GM19328 (cell line): ENCODE results near the gene ADGRF3.
"Not testable (repeated sequence)": the region's sequence is repeated elsewhere in the genome, so short reads cannot be mapped to it uniquely, and the experiment has no call there.

Experiments used
- ATAC-seq: cut with Tn5 transposase; IDR thresholded peaks from one replicate; pipeline ENCODE4 v1.9.1; 2021; ENCODE audit warnings: mild to moderate bottlenecking, moderate library complexity; ENCODE audit not compliant: unreplicated experiment

ADGRF3 gene, protein sequence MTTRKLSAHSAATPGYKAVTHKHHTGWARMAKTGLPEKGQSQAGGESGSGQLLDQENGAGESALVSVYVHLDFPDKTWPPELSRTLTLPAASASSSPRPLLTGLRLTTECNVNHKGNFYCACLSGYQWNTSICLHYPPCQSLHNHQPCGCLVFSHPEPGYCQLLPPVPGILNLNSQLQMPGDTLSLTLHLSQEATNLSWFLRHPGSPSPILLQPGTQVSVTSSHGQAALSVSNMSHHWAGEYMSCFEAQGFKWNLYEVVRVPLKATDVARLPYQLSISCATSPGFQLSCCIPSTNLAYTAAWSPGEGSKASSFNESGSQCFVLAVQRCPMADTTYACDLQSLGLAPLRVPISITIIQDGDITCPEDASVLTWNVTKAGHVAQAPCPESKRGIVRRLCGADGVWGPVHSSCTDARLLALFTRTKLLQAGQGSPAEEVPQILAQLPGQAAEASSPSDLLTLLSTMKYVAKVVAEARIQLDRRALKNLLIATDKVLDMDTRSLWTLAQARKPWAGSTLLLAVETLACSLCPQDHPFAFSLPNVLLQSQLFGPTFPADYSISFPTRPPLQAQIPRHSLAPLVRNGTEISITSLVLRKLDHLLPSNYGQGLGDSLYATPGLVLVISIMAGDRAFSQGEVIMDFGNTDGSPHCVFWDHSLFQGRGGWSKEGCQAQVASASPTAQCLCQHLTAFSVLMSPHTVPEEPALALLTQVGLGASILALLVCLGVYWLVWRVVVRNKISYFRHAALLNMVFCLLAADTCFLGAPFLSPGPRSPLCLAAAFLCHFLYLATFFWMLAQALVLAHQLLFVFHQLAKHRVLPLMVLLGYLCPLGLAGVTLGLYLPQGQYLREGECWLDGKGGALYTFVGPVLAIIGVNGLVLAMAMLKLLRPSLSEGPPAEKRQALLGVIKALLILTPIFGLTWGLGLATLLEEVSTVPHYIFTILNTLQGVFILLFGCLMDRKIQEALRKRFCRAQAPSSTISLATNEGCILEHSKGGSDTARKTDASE

DNA sequence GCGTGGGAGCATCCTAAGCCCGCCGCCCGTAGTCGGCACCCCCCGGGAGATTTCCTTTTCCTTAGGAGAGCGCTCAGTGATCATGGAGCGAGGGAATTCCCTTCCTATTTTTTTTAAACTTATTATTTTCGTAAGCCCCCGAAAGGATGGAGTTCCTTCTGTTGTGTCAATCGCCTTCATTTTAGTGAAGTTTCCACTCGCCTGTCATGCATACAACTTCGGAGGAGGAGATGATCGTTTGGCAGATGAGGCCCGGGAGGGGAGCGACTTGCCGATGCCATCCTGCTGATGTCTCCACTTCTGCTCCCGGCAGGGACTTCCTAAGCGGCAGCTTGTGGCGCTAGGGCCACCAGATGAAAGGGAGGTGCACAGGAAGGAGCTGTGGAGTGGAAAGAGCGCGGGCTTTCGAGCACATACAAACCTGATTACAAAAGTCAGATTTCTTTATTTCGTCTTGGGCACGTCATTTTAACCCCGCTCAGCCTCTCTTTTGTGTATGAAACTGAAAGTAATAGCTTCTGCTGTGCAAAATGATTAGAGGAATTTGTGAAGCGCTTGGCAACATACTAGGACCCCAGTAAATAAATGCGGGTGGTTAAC, at the start of gene ADGRF3:
ADGRF3 (minus strand) TSS at position 336 of the 600 bp plus-strand sequence. CDS start 555 bp downstream, outside the sequence.
- no peak for ATAC-seq

DNA sequence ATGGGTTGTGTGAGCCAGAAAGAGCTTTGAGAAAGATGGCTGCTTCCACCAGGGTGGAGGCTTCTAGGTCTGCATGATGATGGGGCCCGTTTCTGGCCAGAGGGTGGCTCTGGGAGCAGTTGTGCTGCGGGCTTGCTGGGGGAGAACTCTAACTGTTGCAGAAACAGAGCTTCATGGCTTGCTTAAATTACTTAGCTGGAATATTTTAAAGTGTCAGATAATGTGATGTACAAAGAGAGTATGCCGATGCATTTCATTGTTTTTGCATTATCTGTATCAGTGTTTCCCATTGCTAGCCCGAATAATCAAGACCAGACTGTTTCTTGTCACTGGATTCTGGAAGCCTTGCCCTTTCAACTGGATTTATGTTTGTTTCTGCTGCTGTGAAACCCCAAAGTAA, 48.8 kb upstream of the ADGRF3 start:
- no peak for ATAC-seq

DNA sequence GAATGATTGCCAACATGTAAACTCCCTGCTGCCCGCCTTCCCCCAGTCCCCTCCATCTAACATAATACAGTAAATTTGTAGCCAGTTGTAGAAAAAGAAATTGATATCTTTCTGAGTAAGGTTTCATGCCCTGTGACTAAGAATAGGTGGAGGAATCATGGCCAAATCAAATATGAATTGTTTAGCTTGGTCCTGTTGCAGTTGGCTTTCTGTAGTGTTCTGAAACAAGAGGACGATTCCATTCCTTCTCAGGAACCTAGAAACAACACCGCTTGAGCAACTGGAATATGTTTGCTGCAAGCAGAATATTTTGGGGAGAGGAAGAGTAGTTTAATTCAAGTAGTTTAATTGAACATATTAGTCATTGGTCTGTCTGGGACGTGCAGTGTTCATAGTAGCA, 48.1 kb upstream of the ADGRF3 start:
- no peak for ATAC-seq

DNA sequence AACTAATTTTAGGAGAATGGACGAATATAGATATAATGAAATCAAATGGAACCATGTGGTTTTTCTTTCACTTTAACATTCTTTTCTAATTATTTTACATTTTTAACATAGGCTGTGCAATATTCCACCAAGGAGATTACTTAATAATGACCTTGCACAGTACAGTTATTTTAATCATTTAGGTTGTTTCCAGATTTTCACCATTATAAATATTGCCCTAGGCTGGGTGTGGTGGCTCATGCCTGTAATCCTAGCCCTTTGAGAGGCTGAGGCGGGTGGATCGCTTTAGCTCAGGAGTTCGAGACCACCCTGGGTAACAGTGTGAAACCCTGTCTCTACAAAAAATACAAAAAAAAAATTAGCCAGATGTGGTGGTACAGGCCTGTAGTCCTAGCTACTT, 40.6 kb upstream of the ADGRF3 start:
- ATAC-seq, result no peak

DNA sequence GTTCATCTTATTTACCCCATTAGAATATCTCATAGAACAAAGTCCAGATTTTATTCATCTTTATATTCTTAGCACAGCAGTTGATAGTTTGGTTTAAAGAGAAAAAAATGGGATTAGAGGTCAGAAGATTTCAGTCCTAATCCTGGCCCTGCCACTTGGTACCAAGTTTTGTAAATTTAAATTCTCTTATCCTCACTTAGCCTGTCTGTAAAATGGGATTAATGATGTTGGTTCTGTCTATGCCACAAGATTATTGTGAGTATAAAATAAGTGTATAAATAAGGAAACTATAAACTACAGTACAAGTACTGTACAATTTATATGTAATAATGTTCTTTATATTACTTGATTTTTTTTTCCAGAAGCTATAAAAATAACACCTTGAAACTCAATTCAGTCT, 38.0 kb upstream of the ADGRF3 start:
- ATAC-seq, result no peak

DNA sequence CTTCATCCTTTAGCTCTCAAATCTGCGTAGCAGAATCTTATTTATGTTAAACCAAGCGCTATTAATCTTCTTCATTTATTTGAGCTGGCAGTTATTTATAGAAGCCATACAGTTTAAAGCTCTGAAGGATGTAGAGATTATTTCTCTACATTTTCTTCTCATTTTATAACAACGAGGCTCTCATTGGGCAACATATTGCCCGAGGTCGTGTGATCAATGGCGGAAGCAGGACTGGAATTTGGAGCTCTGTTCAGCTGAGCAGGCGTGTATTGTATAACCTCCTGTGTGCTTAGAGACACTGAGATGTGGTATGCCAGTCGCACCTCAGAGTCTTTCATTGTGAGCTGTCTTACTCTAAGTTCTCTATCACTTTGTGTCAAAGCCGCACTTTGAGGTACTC, 37.6 kb upstream of the ADGRF3 start:
- ATAC-seq, result no peak

DNA sequence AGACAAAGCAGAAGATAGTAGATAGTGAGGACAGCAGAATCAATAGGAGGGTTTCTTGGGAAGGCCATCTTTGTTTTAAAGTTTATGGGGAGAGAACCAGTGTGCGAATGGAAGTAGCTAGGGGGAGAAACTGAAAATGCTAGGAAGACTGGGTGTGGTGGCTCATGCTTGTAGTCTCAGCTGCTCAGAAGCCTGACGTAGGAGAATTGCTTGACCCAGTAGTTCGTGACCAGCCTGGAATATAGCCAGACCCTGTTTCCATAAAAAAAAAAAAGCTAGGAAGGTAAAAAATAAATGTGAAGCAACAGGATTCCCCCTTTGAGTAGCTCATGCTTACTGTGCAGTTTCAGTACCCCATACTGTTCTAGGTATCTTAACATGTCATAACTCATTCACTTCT, 36.0 kb upstream of the ADGRF3 start:
- ATAC-seq, result no peak

DNA sequence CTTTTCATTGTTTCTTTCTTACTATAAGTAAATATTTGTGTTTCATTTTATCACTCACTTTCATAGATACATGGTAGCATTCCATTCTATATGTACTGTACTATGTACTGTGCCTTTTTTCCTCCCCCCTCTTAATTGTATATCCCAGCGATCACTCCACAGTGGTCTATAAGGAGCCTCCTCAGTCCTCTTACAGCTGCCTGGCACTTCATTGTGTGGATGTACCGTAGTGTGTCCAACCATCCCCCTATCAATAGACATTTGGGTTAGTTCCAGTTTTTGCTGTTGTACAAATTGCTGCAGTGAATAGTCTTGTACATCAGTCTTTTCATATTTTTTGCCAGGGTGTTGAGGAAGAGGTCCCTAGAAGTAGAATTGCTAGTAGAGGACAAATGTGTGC, 33.7 kb upstream of the ADGRF3 start:
- ATAC-seq, result no peak

DNA sequence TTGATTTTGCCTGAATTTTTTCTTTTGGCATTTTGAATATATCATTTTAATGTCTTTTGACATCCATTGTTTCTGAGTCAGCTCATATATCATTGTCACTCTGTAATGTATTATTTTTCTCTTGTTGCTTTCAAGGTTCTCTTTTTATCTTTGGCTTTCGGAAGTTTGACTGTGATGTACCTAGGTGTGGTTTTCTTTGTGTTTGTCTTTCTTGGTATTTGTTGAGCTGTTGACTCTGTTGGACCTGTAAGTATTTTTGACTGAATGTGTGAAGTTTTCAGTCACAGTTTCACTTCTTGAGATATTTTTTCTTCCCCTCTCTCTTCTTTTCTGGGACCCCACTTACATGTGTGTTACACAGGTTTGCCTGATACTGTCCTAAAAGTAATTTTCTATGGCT, 30.2 kb upstream of the ADGRF3 start:
- no peak for ATAC-seq

DNA sequence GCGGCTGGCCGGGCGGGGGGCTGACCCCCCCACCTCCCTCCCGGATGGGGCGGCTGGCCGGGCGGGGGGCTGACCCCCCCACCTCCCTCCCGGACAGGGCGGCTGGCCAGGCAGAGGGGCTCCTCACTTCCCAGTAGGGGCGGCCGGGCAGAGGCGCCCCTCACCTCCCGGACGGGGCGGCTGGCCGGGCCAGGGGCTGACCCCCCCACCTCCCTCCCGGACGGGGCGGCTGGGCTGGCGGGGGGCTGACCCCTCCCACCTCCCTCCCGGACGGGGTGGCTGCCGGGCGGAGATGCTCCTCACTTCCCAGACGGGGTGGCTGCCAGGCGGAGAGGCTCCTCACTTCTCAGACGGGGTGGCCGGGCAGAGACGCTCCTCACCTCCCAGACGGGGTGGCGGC, 24.3 kb upstream of the ADGRF3 start:
- not testable (repeated sequence) for ATAC-seq

DNA sequence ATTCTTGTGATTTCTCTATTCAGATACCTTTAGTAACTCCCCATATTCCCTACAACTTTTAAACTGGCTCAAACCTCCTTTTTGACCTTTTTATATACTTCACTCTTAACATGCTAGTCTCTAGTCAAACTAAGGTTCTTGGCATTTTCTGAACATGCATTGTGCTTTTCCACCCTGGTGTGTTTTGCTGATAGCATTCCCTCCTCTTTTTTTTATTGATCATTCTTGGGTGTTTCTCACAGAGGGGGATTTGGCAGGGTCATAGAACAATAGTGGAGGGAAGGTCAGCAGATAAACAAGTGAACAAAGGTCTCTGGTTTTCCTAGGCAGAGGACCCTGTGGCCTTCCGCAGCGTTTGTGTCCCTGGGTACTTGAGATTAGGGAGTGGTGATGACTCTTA, 23.1 kb upstream of the ADGRF3 start:
- ATAC-seq, result not testable (repeated sequence)

DNA sequence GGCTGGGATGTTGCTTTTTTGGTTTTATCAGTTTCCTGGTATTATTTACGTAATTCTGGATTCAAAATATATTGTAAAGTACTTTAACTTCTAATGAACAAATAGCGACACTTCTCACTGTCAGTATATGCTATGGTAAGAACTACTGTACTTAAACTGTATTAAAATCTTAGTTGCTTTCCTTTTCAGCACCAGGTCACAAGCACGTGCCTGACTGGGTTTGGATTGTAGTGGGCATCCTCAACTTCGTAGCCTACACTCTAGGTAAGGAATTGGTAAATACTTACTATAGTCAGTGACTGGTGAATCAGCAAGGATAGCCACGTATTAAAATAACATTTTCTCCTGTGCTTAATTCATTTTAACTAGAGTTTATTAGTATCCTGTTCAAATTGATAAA, 20.4 kb upstream of the ADGRF3 start:
- ATAC-seq, result no peak

DNA sequence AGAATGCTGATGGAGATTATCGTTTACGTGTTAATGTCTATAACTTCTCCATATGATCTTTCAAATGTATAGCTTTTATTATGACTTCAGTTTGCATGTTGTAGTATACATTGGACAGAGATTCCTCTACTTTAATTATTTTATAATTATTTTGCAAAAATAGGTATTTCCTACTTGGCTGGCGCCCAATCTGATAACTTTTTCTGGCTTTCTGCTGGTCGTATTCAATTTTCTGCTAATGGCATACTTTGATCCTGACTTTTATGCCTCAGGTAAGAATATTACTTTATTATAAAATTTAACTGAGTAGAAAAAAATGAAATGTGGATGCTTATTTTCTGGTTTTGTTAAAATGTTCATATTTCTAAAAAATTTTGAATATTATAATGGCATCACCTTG, 18.1 kb upstream of the ADGRF3 start:
- ATAC-seq, result no peak

DNA sequence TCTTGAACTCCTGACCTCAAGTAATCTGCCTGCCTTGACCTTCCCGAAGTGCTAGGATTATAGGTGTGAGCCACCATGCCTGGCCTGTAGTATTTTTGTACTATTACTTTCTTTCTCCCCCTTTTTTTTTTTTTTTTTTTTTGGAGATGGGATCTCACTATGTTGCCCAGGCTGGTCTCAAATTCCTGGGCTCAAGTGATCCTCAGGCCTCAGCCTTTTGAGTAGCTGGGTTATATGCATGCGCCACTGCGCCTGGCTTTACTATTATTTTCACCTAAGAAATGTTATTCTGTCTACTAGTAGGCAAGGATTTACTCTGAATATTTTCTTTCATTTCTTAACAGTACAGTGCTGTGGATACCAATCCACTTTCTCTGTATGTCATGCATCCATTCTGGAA, 17.4 kb upstream of the ADGRF3 start:
- ATAC-seq, result no peak

DNA sequence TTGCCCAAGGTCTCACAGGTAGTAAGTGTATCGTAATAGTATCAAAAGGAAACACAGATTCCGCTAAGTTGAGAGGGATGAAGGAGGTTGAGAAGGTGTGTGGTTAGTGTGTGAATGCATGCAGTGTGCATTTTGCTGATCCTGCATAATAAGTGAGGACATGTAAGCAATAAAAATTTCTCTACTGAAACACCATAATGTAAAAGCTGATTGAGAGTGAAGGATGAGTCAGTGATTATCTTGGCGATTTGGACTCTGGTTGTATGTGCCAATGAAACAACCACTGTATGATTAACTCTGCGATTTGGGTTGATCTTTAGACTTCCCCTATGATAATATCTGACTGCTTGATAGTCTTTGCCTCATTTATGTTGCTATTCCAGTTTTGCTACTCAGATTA, 16.7 kb upstream of the ADGRF3 start:
- no peak for ATAC-seq

DNA sequence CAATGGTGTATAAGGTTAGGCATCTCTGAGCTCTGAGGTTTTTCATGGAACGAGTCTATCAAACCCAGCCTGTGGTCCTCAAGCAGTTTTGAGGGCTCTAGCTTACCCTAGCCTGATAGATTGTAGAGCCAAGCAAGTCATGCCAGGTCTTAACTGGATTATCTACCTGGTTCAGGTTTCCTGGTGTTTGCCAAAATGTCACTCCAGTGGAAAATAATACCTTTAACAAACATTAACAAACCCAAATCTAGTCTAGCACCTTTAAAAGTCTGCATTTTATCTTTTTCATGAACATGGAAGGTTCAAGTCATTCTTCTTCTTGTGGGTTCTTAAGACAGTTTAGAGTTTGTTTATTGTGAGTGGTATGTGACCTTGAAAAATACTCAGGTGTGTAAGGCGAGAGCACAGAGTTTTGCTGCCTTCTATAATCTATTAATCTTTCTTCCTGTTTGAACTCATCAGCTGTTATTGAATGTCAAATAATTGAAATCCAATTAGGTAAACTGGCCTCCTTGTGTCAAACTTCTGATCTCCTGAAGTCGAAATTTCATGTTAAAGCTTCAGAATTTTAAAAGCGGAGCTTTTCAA, 13.4 kb upstream of the ADGRF3 start:
- ATAC-seq, result no peak

DNA sequence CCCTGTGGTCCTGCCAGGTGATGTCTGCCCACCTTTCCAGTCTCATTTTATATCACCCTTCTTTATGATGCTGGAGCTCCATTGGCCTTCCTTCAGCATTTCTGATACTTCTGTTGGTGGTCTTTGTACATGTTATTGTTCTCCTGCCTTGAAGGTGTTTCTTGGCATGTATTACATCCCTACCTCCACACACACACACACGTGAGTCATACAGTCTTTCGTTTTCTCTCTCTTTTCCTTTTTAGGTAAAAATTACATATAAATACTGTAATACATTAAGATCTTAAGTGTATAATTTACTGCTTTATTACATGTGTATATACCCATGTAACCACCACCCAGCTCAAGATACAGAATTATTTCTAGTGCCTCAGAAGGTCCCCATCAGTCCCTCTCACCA, 10.2 kb upstream of the ADGRF3 start:
- ATAC-seq, result no peak

DNA sequence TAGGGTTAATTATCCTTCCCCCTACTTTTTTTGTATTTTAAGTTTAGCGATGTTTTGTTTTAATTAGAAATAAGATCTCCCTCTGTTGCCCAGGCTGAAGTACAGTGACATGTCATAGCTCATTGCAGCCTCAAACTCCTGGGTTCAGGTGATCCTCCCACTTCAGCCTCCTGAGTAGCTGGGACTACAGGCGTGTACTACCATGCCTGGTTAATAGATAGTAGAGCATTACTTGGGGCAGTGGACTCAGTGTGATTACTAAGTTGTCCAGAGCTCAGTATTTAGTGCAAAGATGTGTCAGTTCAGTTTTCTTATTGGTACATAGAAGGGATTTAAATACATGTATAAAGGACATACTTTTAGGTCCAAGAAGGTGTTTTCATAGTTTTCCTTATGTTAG, 9.5 kb upstream of the ADGRF3 start:
- ATAC-seq, result no peak

DNA sequence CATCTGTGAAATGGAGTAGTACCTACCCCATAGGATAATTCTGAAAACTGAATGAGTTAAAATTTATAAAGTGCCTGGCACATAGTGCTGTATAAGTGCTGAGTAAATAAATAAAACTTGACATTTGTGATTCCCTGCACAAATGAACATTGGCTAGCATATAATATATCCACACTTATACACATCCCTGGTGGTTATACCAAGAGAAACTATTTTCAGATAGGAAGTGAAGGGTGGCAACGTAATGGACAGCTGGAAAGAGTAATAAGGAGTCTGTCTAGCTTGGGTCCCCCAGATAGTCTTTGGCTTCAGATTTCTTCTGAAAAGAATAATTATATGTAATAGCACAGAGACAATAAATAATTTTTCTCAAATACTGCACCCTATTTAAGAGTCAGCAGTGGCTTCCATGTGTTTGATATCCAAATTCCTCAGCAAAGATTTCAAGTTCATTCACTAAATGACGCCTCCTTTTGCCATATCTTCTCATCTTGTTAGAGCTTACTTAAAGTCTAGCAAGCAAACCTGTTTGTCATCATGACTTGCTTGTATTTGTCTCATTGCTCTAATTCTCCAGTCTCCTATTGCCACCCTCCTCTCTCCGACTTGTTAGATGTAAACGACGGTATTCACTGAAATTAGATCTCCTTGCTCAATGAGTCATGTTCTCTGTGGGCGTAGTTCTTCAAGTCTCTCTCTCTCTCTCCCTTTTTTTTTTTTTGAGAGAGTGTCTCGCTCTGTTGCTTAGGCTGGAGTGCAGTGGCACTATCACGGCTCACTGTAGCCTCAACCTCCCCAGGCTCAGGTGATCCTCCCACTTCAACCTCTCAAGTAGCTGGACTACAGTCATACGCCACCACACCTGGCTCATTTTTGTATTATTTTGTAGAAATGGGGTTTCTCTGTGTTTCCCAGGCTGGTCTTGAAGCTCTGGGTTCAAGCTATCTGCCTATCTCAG, 8.7 kb upstream of the ADGRF3 start:
- ATAC-seq, result no peak

DNA sequence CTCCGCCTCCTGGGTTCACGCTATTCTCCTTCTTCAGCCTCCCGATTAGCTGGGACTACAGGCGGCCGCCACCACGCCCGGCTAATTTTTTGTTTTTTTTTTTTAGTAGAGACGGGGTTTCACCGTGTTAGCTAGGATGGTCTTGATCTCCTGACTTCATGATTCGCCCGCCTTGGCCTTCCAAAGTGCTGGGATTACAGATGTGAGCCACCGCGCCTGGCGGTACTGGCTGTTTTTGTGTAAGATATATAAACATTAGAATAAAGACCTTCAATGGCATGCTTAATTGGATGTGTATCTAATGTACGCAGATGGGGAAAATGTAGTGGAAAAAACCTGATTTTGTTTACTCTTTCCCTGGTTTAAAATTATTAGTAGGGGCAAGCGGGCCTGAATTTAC, 7.9 kb upstream of the ADGRF3 start:
- ATAC-seq, result not testable (repeated sequence)
